ENCODE measurements around the gene NKIRAS2.

- TF ChIP-seq, protein P1, sequence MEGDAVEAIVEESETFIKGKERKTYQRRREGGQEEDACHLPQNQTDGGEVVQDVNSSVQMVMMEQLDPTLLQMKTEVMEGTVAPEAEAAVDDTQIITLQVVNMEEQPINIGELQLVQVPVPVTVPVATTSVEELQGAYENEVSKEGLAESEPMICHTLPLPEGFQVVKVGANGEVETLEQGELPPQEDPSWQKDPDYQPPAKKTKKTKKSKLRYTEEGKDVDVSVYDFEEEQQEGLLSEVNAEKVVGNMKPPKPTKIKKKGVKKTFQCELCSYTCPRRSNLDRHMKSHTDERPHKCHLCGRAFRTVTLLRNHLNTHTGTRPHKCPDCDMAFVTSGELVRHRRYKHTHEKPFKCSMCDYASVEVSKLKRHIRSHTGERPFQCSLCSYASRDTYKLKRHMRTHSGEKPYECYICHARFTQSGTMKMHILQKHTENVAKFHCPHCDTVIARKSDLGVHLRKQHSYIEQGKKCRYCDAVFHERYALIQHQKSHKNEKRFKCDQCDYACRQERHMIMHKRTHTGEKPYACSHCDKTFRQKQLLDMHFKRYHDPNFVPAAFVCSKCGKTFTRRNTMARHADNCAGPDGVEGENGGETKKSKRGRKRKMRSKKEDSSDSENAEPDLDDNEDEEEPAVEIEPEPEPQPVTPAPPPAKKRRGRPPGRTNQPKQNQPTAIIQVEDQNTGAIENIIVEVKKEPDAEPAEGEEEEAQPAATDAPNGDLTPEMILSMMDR (IDR thresholded peaks at IDR 0.05; ENCODE audit: low read depth, low read length, poor library complexity, severe bottlenecking): no peak
- TF ChIP-seq EZH2phosphoT487 (IDR thresholded peaks at IDR 0.05; ENCODE audit: borderline replicate concordance, low read length): no peak
These were observed 46.5 kb upstream of the NKIRAS2 start for GRCh38 chr17:41973408-41973811.
